ENCODE results near the gene ATP6AP1. TPM values are rescaled to one million over a fixed set of nuclear protein-coding genes. Genes with fewer than 3 reads are reported as not detected.

Gene ATP6AP1
- total and polyA plus RNA-seq, 2 experiments from 2014 or later = 37.7 to 52.1 TPM

DNA sequence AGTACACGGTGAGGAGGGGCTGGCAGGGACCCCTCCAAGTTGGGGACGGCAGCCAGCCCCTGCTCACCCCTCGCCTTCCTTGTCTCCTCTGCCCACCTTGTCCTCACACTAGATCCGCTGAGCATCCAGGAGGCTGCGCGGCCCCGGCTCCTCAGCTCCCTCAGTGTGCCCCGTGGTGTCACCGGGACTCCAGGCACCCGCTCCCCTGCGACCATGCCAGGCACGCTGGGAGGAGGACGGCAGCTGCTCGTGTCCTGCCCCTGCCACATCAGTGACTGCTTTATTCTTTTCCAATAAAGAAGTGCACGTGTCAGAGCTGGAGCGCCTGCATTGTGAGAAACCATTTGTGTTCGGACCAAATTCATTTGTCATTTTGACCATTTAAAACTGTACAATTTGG is 21.8 kb downstream of the ATP6AP1 start:
- Mint-ChIP-seq H3K27me3 (ENCODE audit: insufficient read depth, low read depth, poor library complexity) (peaks cover 4% of the 10 kb centered on the region), H3K4me1 (no peaks in the 10 kb centered on the region), H3K36me3 (ENCODE audit: low read depth) (peaks cover 6% of the 10 kb centered on the region; the same call in 2 of the 3 replicates), H3K9me3 (no peaks in the 10 kb centered on the region), H3K27ac (no peak overlapping the region), H3K4me3 (no peak overlapping the region)
- Histone ChIP-seq H3K9me2 (ENCODE audit: insufficient read depth) (no peaks in the 10 kb centered on the region), H3K79me2 (replicated peaks; ENCODE audit: insufficient read depth) (no peaks in the 10 kb centered on the region), H2AFZ (no peak overlapping the region), H3K4me3 (no peak overlapping the region), H3K27ac (ENCODE audit: low read depth) (no peak overlapping the region), H3F3A (replicated peaks; ENCODE audit: low read depth) (no peaks in the 10 kb centered on the region), H3K27me3 (ENCODE audit: insufficient read depth) (no peaks in the 10 kb centered on the region), H3K36me3 (ENCODE audit: insufficient read depth) (no peaks in the 10 kb centered on the region), H4K20me1 (replicated peaks; ENCODE audit: insufficient read depth) (no peaks in the 10 kb centered on the region), H3K4me2 (no peak overlapping the region), H3K4me1 (ENCODE audit: insufficient read depth) (no peaks in the 10 kb centered on the region)
- no peak for ATAC-seq
- no peak for TF ChIP-seq ZNF462 (CRISPR knock-in tag; IDR thresholded peaks at IDR 0.05)
- no peak for TF ChIP-seq EZH2 (IDR thresholded peaks at IDR 0.05; ENCODE audit: low read depth, unreplicated experiment)
- no peak for TF ChIP-seq ZNF331 (CRISPR knock-in tag; IDR thresholded peaks at IDR 0.05; ENCODE audit: low read depth)
- TF ChIP-seq POLR2AphosphoS5 (IDR thresholded peaks at IDR 0.05; ENCODE audit: low read depth) = no peak
- TF ChIP-seq ZNF114 (CRISPR knock-in tag; IDR thresholded peaks at IDR 0.05) = no peak
- no peak for TF ChIP-seq CREB1 (CRISPR knock-in tag; IDR thresholded peaks at IDR 0.05; ENCODE audit: low read depth)
- TF ChIP-seq STAT1 (IDR thresholded peaks at IDR 0.05; ENCODE audit: unreplicated experiment) = no peak
- TF ChIP-seq, protein P1, sequence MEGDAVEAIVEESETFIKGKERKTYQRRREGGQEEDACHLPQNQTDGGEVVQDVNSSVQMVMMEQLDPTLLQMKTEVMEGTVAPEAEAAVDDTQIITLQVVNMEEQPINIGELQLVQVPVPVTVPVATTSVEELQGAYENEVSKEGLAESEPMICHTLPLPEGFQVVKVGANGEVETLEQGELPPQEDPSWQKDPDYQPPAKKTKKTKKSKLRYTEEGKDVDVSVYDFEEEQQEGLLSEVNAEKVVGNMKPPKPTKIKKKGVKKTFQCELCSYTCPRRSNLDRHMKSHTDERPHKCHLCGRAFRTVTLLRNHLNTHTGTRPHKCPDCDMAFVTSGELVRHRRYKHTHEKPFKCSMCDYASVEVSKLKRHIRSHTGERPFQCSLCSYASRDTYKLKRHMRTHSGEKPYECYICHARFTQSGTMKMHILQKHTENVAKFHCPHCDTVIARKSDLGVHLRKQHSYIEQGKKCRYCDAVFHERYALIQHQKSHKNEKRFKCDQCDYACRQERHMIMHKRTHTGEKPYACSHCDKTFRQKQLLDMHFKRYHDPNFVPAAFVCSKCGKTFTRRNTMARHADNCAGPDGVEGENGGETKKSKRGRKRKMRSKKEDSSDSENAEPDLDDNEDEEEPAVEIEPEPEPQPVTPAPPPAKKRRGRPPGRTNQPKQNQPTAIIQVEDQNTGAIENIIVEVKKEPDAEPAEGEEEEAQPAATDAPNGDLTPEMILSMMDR (conservative IDR thresholded peaks at IDR 0.05; ENCODE audit: low read depth in 2 of 2) = no peak
- TF ChIP-seq NANOG (IDR thresholded peaks at IDR 0.05; ENCODE audit: borderline replicate concordance) = no peak
- TF ChIP-seq, protein P2, sequence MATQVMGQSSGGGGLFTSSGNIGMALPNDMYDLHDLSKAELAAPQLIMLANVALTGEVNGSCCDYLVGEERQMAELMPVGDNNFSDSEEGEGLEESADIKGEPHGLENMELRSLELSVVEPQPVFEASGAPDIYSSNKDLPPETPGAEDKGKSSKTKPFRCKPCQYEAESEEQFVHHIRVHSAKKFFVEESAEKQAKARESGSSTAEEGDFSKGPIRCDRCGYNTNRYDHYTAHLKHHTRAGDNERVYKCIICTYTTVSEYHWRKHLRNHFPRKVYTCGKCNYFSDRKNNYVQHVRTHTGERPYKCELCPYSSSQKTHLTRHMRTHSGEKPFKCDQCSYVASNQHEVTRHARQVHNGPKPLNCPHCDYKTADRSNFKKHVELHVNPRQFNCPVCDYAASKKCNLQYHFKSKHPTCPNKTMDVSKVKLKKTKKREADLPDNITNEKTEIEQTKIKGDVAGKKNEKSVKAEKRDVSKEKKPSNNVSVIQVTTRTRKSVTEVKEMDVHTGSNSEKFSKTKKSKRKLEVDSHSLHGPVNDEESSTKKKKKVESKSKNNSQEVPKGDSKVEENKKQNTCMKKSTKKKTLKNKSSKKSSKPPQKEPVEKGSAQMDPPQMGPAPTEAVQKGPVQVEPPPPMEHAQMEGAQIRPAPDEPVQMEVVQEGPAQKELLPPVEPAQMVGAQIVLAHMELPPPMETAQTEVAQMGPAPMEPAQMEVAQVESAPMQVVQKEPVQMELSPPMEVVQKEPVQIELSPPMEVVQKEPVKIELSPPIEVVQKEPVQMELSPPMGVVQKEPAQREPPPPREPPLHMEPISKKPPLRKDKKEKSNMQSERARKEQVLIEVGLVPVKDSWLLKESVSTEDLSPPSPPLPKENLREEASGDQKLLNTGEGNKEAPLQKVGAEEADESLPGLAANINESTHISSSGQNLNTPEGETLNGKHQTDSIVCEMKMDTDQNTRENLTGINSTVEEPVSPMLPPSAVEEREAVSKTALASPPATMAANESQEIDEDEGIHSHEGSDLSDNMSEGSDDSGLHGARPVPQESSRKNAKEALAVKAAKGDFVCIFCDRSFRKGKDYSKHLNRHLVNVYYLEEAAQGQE (IDR thresholded peaks at IDR 0.05; ENCODE audit: unreplicated experiment) = no peak
- TF ChIP-seq JUNB (IDR thresholded peaks at IDR 0.05; ENCODE audit: unreplicated experiment) = no peak
- TF ChIP-seq, protein P3, sequence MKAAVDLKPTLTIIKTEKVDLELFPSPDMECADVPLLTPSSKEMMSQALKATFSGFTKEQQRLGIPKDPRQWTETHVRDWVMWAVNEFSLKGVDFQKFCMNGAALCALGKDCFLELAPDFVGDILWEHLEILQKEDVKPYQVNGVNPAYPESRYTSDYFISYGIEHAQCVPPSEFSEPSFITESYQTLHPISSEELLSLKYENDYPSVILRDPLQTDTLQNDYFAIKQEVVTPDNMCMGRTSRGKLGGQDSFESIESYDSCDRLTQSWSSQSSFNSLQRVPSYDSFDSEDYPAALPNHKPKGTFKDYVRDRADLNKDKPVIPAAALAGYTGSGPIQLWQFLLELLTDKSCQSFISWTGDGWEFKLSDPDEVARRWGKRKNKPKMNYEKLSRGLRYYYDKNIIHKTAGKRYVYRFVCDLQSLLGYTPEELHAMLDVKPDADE (IDR thresholded peaks at IDR 0.05) = no peak
- TF ChIP-seq EZH2phosphoT487 (IDR thresholded peaks at IDR 0.05; ENCODE audit: unreplicated experiment) = no peak
- no peak for DNase-seq (ENCODE audit: low spot score)
